ENCODE results near the gene A3GALT2. TPM values are rescaled to one million over a fixed set of nuclear protein-coding genes. Genes with fewer than 3 reads are reported as not detected.

A3GALT2 gene
- total and polyA plus RNA-seq, 2 experiments from 2014 or later = not detected

DNA sequence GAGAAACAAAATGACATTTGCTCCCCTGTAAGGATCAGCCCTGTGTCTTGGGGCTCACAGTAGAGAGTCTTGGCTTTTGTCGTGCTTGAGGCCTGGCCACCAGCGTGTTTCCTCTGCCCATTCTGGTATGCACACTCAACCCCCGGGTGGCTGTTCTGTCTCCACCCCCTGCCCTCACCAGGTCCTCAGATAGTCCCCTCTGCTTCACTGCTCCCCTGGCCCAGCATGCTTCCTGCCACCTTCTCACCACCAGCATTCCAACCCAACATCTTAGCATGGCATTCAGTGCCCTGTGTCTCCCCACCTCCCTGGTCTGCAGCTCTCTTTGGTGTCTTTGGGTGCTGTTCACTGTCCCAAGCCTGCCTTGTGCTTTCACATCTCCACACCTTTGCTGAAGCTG, 48.4 kb downstream of the A3GALT2 start:
- Histone ChIP-seq H3K4me1 (ENCODE audit: insufficient read depth) (no peaks in the 10 kb centered on the region), H3K27me3 (replicated peaks; ENCODE audit: insufficient read depth) (no peaks in the 10 kb centered on the region), H3K9me2 (ENCODE audit: insufficient read depth) (no peaks in the 10 kb centered on the region), H3K4me3 (no peak overlapping the region), H2AFZ (no peak overlapping the region), H3F3A (ENCODE audit: insufficient read depth) (no peaks in the 10 kb centered on the region), H3K79me2 (ENCODE audit: insufficient read depth) (0 out of 2 replicates have a peak, but pooled peaks cover 25% of the 10 kb centered on the region), H3K27ac (no peak overlapping the region), H3K36me3 (ENCODE audit: low read depth) (no peaks in the 10 kb centered on the region), H3K9me3 (ENCODE audit: low read depth) (no peaks in the 10 kb centered on the region), H3K9ac (no peak overlapping the region), H4K20me1 (ENCODE audit: insufficient read depth) (peaks cover 2% of the 10 kb centered on the region), H3K4me2 (ENCODE audit: unreplicated experiment) (no peak overlapping the region)
- TF ChIP-seq EZH2 (IDR thresholded peaks at IDR 0.05; ENCODE audit: insufficient read depth, poor library complexity, severe bottlenecking) (no peak), EZH2phosphoT487 (IDR thresholded peaks at IDR 0.05; ENCODE audit: insufficient read depth, low read depth) (no peak)
- 54 to 68% methylated on average over 3 of the region's 3 CpGs for WGBS, 2 experiments (ENCODE audit: low coverage in 1 of 2, low lambda C conversion rate in 2 of 2, missing lambda C conversion rate in 2 of 2)
- in situ Hi-C loops (cut with MboI) = no loop called here
- no peak for DNase-seq

DNA sequence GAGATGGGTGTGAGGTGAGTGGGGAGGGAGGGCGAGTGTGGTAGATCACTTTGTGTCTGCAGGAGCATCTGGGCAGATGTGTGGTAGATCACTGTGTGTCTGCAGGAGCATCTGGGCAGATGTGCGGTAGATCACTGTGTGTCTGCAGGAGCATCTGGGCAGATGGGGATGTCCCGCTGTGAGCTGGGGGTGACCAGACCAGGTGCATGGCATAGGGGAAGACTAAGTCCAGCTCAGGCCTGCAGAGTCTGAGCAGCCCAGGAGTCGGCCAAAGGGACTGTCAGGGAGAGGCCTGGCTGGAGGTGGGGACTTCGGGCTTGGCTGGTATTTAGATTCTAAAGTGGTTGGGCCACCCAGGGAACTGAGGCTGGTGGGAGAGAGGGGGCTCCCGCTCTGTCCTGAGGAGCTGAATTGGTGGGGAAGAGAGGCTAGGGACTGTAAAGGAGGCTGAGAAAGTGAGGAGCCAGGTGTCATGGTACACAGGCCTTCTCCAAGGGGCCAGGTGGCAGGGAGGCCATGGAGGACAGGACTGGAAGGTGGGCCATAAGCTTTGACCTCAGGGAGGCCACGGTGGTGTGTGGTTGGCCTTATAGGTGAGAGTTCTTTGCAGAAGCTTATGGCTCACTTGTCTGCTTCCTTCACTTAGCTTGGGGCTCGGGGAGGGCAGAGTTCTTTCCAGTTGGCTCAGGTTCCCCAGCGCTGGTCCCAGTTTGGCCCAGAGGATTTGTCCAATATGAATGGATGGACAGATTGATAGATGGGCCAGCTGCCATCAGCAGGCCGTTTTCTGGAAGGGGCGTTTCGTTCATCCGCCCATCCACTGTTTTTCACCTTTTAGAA, 49.0 kb downstream of the A3GALT2 start:
- Histone ChIP-seq H3K36me3 (ENCODE audit: low read depth) (no peaks in the 10 kb centered on the region), H3F3A (ENCODE audit: insufficient read depth) (no peaks in the 10 kb centered on the region), H3K4me2 (ENCODE audit: unreplicated experiment) (no peak overlapping the region), H2AFZ (no peak overlapping the region), H4K20me1 (ENCODE audit: insufficient read depth) (peaks cover 5% of the 10 kb centered on the region), H3K27me3 (replicated peaks; ENCODE audit: insufficient read depth) (no peaks in the 10 kb centered on the region), H3K4me3 (no peak overlapping the region), H3K9ac (no peak overlapping the region), H3K79me2 (ENCODE audit: insufficient read depth) (0 out of 2 replicates have a peak, but pooled peaks cover 29% of the 10 kb centered on the region), H3K4me1 (ENCODE audit: insufficient read depth) (no peaks in the 10 kb centered on the region), H3K9me3 (ENCODE audit: low read depth) (no peaks in the 10 kb centered on the region), H3K9me2 (ENCODE audit: insufficient read depth) (no peaks in the 10 kb centered on the region), H3K27ac (no peak overlapping the region)
- no peak for TF ChIP-seq EZH2phosphoT487 (IDR thresholded peaks at IDR 0.05; ENCODE audit: insufficient read depth, low read depth)
- in situ Hi-C loops (cut with MboI) = no loop called here
- WGBS, 2 experiments (ENCODE audit: low coverage in 1 of 2, low lambda C conversion rate in 2 of 2, missing lambda C conversion rate in 2 of 2) = 83 to 86% methylated on average over 13 of the region's 13 CpGs
- no peak for DNase-seq

GRCh38 chr1:33270808-33271465, 50.0 kb downstream of the A3GALT2 start:
- TF ChIP-seq EZH2 (IDR thresholded peaks at IDR 0.05; ENCODE audit: insufficient read depth, poor library complexity, severe bottlenecking) (no peak), EZH2phosphoT487 (IDR thresholded peaks at IDR 0.05; ENCODE audit: insufficient read depth, low read depth) (no peak)
- no peak overlapping the region for H2AFZ ChIP-seq
- no peaks in the 10 kb centered on the region for H3K9me3 ChIP-seq (ENCODE audit: low read depth)
- H3K79me2 ChIP-seq (ENCODE audit: insufficient read depth) = peaks cover 36% of the 10 kb centered on the region; the same call in 1 of the 2 replicates
- H3F3A ChIP-seq (ENCODE audit: insufficient read depth) = no peaks in the 10 kb centered on the region
- no peak for DNase-seq
- no peak overlapping the region for H3K9ac ChIP-seq
- no peak overlapping the region for H3K27ac ChIP-seq
- H3K4me2 ChIP-seq (ENCODE audit: unreplicated experiment) = no peak overlapping the region
- H4K20me1 ChIP-seq (ENCODE audit: insufficient read depth) = peaks cover 5% of the 10 kb centered on the region
- no peaks in the 10 kb centered on the region for H3K27me3 ChIP-seq (replicated peaks; ENCODE audit: insufficient read depth)
- WGBS, 2 experiments (ENCODE audit: low coverage in 1 of 2, low lambda C conversion rate in 2 of 2, missing lambda C conversion rate in 2 of 2) = 89 to 92% methylated on average over 7 of the region's 7 CpGs
- no peaks in the 10 kb centered on the region for H3K36me3 ChIP-seq (ENCODE audit: low read depth)
- in situ Hi-C loops (cut with MboI) = no loop called here
- H3K9me2 ChIP-seq (ENCODE audit: insufficient read depth) = no peaks in the 10 kb centered on the region
- no peaks in the 10 kb centered on the region for H3K4me1 ChIP-seq (ENCODE audit: insufficient read depth)
- H3K4me3 ChIP-seq = no peak overlapping the region

GRCh38 chr1:33270379-33270778, 50.5 kb downstream of the A3GALT2 start:
- in situ Hi-C loops (cut with MboI) = no loop called here
- H3K9ac ChIP-seq = no peak overlapping the region

More at GRCh38 chr1:33270379-33270778, 50.5 kb downstream of the A3GALT2 start:
- H3K4me2 ChIP-seq (ENCODE audit: unreplicated experiment) = no peak overlapping the region
- H3K9me3 ChIP-seq (ENCODE audit: low read depth) = no peaks in the 10 kb centered on the region
- TF ChIP-seq EZH2phosphoT487 (IDR thresholded peaks at IDR 0.05; ENCODE audit: insufficient read depth, low read depth) (no peak), EZH2 (IDR thresholded peaks at IDR 0.05; ENCODE audit: insufficient read depth, poor library complexity, severe bottlenecking) (no peak)
- no peak for DNase-seq
- no peaks in the 10 kb centered on the region for H3F3A ChIP-seq (ENCODE audit: insufficient read depth)
- H2AFZ ChIP-seq = no peak overlapping the region
- no peaks in the 10 kb centered on the region for H3K9me2 ChIP-seq (ENCODE audit: insufficient read depth)
- H4K20me1 ChIP-seq (ENCODE audit: insufficient read depth) = peaks cover 5% of the 10 kb centered on the region
- no peak overlapping the region for H3K4me3 ChIP-seq
- H3K27ac ChIP-seq = no peak overlapping the region
- no peaks in the 10 kb centered on the region for H3K4me1 ChIP-seq (ENCODE audit: insufficient read depth)
- peaks cover 42% of the 10 kb centered on the region for H3K79me2 ChIP-seq (ENCODE audit: insufficient read depth)
- no peaks in the 10 kb centered on the region for H3K27me3 ChIP-seq (replicated peaks; ENCODE audit: insufficient read depth)
- 95 to 99% methylated on average over 5 of the region's 5 CpGs for WGBS, 2 experiments (ENCODE audit: low coverage in 1 of 2, low lambda C conversion rate in 2 of 2, missing lambda C conversion rate in 2 of 2)
- H3K36me3 ChIP-seq (ENCODE audit: low read depth) = no peaks in the 10 kb centered on the region
